GM19240 (cell line): Measurements from ENCODE around the gene ZNF790.

Source experiments
- DNase-seq: peaks from one replicate; pipeline ENCODE4 v3.0.0; 2011; ENCODE audit warnings: low spot score; ENCODE audit not compliant: insufficient read length

The ZNF790 gene

DNA sequence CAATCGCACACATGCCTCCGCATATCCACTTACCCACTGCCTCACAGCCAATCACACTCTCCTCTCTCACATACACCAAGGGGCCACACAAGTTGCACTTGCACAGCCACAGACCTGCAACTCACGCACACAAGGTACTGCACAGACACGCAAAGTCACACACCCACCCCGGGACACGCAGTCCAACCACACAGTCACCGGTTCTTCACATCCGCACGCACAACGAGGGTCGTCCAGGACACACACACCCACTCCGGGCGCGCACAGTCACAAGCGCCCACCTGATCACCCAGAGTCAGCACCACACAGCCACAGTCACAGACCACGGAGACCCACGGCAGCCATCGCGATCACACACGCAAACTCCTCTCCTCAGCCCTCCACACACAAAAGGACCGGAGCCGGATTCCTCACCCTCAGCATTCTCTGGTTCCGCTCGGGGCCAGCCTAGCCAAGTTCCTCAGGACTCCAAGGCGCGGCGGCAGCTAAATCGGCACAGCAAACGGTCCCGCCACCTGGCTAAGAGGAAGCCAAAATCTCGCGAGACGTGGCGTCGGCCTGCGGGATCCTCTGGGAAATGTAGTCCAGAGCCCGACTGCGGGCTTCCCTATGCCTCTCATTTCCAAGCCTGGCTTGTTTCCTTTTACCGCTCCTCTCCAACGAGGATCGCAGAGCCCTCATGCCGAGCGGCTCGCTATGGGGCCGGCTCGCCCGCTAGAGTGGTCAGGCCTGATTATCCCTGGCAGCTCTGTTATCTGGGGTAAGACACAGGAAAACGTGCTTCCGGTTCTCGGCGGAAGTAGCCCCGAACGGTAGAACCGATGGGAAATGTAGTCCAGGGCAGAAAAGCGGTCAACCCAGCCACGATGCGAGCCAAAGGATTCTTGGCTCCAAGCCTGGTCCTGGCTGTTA lies 65.6 kb downstream of the ZNF790 start, which contains the start of gene ZNF850:
Gene ZNF850 (minus strand): TSS at position 497 of the 912 bp plus-strand sequence. CDS start 10,201 bp downstream, outside the sequence.
- peak; percentile 92 for DNase-seq

DNA sequence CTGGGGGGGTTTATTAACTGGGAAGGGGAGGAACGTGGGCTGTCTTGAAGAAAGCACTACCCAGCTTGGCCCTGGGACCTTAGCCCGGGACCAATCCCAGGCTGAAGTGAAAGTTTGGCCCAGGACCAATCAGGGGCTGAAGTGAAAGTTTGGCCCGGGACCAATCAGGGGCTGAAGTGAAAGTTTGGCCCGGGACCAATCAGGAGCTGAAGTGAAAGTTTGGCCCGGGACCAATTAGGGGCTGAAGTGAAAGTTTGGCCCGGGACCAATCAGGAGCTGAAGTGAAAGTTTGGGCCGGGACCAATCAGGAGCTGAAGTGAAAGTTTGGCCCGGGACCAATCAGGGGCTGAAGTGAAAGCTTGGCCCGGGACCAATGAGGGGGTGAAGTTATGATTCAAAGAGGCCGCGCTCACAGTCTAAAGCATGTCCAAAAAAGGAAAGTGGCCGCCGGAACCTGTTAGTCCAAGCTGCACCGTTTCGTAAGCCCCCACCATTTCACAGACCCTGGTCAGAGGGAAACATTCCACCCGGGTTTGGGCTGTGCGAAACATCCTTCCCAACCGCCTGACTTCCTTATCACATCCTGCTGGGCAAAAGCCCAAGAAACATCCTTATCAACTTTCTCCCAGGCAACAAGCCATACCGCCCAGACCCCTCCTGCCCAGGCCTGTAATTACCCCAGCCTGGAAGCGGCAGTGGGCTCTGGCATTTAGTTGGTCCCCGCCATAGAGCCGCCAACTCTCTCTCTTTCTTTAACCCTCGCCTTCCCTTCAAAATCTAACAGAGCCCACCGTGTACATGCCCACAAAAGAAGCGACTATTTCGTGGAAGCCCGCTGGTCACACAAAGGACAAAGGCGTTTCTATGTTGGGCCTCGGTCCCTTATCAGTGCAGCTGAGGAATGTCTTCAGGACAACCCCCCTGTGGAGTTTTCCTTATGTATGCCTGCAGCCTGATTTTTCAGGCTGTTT lies 66.6 kb downstream of the ZNF790 start:
- DNase-seq, result peak; percentile 6
